Esophagus squamous epithelium (tissue), 5 donors: ENCODE results near the gene HHEX. TPM values are rescaled to one million over a fixed set of nuclear protein-coding genes. Genes with fewer than 3 reads are reported as not detected.

ENCODE experiments used
- DNase-seq: peaks from one replicate; lab custom pipeline; 2025; lab: John Stamatoyannopoulos, UW
- H3K27ac ChIP-seq, 4 donors: fragments of 200-600 bp; sonication (generic); one replicate each; pipeline ENCODE4 v1.5.1; 2016 to 2019; ENCODE audit warnings: mild to moderate bottlenecking in 1 of 4
- H3K27me3 ChIP-seq, 4 donors: fragments of 200-600 bp; sonication (generic); 1 replicate in 3 of 4; 2 replicates in 1 of 4; pipeline versions ENCODE4 v1.5.1 to v1.6.0; 2017 to 2021; ENCODE audit warnings: antibody characterized with exemption in 1 of 4
- H3K36me3 ChIP-seq, 3 donors: fragments of 200-600 bp; sonication (generic); one replicate each; pipeline ENCODE4 v1.5.1; 2016 to 2019
- H3K4me1 ChIP-seq, 3 donors: fragments of 200-600 bp; sonication (generic); one replicate each; pipeline ENCODE4 v1.5.1; 2017 to 2019
- H3K4me3 ChIP-seq, 4 donors: fragments of 200-600 bp; sonication (generic); 1 replicate in 3 of 4; 2 replicates in 1 of 4; pipeline ENCODE4 v1.5.1; 2016 to 2019; ENCODE audit warnings: mild to moderate bottlenecking in 2 of 4, moderate library complexity in 1 of 4
- H3K9me3 ChIP-seq, 3 donors: fragments of 200-600 bp; sonication (generic); one replicate each; pipeline ENCODE4 v1.5.1; 2016 to 2019
- CTCF ChIP-seq, 6 experiments: fragments of 450-650 bp in 4 of 6; fragments of 200-600 bp in 2 of 6; sonication (generic) in 2 of 6; IDR thresholded peaks; one replicate each; pipeline ENCODE4 v1.5.1; 2016 to 2019; ENCODE audit warnings: antibody characterized with exemption in 6 of 6, mild to moderate bottlenecking in 4 of 6, moderate library complexity in 4 of 6
- POLR2A ChIP-seq, 4 donors: fragments of 450-650 bp; IDR thresholded peaks; one replicate each; pipeline ENCODE4 v1.6.1; 2017; ENCODE audit warnings: antibody characterized with exemption in 4 of 4, mild to moderate bottlenecking in 4 of 4, moderate library complexity in 3 of 4
- WGBS, 2 donors: methylation state at CpG; one replicate each; pipeline ENCODE4 v1.1.5; 2018; 5-methylcytosine and 5-hydroxymethylcytosine counted together
- intact Hi-C: fragments of 100-400 bp; cut with DNase I; formaldehyde crosslinking; loops from one replicate; pipeline ENCODE4 v1.15.0; 2022
- total RNA-seq, 4 donors: library from RNA; depleted of rRNA; stranded (reverse); fragments of >200 nt; gene quantifications; one replicate each; pipeline ENCODE4 v1.1.0, GENCODE V29; 2016
- donor health status: DM: yes; HTN: yes; CAD: no.

Gene HHEX
- total RNA-seq, 4 donors from 2014 or later = 1.6 to 4.2 (median 3.2) TPM; not detected in 1

DNA sequence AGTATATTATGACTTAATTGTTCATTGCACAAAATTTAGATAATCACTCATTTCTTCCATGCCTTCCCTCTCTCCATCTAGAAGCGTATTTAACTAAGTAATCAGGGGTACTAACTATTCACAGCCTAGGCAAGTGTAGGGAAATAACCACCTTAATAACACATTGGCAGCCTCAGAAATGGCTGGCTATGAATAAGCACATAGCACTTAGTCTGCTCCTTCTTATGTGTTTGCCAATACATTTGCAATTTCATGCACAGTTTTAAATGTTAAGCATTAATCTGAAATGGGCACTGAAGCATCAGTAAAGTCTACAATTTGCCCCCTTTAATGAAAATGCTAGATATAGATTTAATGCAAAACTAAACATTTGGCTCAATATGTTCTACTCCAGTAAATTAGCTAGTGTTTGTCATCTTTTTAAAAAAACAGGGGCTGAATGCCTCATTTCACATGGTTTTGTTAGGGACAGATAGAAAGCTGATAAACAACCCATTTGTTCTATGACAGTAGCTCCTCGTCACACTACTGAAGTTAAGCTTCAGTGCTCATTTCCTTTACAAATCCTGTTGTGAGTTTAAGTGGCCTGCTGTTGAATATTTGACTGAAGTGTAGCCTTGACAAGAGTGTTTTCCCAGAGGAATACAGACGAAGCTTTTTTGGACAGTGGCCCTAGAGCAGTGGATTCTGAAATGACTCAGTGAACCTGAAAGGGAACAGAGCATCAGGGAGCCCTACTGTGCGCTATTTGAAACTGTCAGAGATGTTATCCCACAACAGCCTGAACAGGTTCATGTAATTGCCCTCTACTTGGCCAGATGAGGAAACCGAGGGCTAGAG is 30.5 kb downstream of the HHEX start:
- Histone ChIP-seq H3K4me1 (no peaks in the 10 kb centered on the region), H3K4me3 (no peak overlapping the region), H3K9me3 (no peaks in the 10 kb centered on the region), H3K27ac (no peak overlapping the region), H3K36me3 (no peaks in the 10 kb centered on the region), H3K27me3 (peaks cover 0 to 11% (median 0%) of the 10 kb centered on the region in 4 donors)
- TF ChIP-seq CTCF (IDR thresholded peaks at IDR 0.05) (no peak), POLR2A (IDR thresholded peaks at IDR 0.05) (no peak)
- no peak for DNase-seq
- 61 to 62% methylated on average over 5 of the region's 5 CpGs for WGBS, 2 donors
- intact Hi-C loops = no loop called here

- H3K4me1 ChIP-seq = no peaks in the 10 kb centered on the region
- no peak overlapping the region for H3K27ac ChIP-seq
- intact Hi-C loops = no loop called here
- H3K9me3 ChIP-seq = no peaks in the 10 kb centered on the region
- TF ChIP-seq CTCF (IDR thresholded peaks at IDR 0.05) (no peak), POLR2A (IDR thresholded peaks at IDR 0.05) (no peak)
- no peak overlapping the region for H3K4me3 ChIP-seq
- DNase-seq = no peak
- H3K27me3 ChIP-seq = peaks cover 0 to 11% (median 0%) of the 10 kb centered on the region in 4 donors
- no peaks in the 10 kb centered on the region for H3K36me3 ChIP-seq
These were observed 31.0 kb downstream of the HHEX start for GRCh38 chr10:92720831-92721165.

- TF ChIP-seq CTCF (IDR thresholded peaks at IDR 0.05) = no peak
- TF ChIP-seq POLR2A (IDR thresholded peaks at IDR 0.05) = no peak
- Histone ChIP-seq H3K4me1 (no peaks in the 10 kb centered on the region), H3K27me3 (peaks cover 0 to 11% (median 0%) of the 10 kb centered on the region in 4 donors), H3K27ac (no peak overlapping the region), H3K4me3 (no peak overlapping the region), H3K36me3 (no peaks in the 10 kb centered on the region), H3K9me3 (no peaks in the 10 kb centered on the region)
- no peak for DNase-seq
- intact Hi-C loops = no loop called here
These were observed 32.6 kb downstream of the HHEX start for GRCh38 chr10:92722349-92722748.

DNA sequence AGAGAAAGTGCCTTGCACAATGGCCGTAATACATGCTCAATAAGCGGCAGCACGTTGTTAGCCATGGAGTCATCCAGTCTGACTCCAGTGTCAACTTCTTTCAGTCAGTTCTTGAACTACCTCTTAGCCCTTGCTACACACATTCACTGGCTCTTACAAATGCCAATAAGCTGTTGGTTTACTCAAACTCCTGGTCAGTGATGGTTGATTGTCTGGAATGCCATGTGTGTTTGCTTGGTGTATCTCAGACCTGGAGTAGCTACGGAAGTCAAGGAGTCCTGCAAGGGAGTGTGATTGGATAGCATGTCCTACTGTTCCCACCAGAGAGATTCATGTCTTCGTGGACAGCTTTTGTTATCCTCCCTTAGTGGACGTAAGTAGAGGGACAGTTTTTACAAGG is 37.4 kb downstream of the HHEX start:
- TF ChIP-seq CTCF (IDR thresholded peaks at IDR 0.05) (no peak), POLR2A (IDR thresholded peaks at IDR 0.05) (no peak)
- Histone ChIP-seq H3K9me3 (no peaks in the 10 kb centered on the region), H3K27ac (no peak overlapping the region), H3K36me3 (no peaks in the 10 kb centered on the region), H3K4me3 (no peak overlapping the region), H3K27me3 (peaks cover 0 to 11% (median 0%) of the 10 kb centered on the region in 4 donors), H3K4me1 (no peaks in the 10 kb centered on the region)
- 76 to 87% methylated on average over 6 of the region's 6 CpGs for WGBS, 2 donors
- no peak for DNase-seq
- intact Hi-C loops = no loop called here

- WGBS, 2 donors = 40 to 73% methylated on average over 2 to 3 of the region's 3 CpGs
- no peak for DNase-seq
- peaks cover 0 to 7% (median 0%) of the 10 kb centered on the region in 4 donors for H3K27me3 ChIP-seq
- H3K27ac ChIP-seq = no peak overlapping the region
- no peaks in the 10 kb centered on the region for H3K9me3 ChIP-seq
- intact Hi-C loops = no loop called here
- no peaks in the 10 kb centered on the region for H3K4me1 ChIP-seq
- no peak for TF ChIP-seq POLR2A (IDR thresholded peaks at IDR 0.05)
- TF ChIP-seq CTCF (IDR thresholded peaks at IDR 0.05) = no peak
- no peaks in the 10 kb centered on the region for H3K36me3 ChIP-seq
- H3K4me3 ChIP-seq = no peak overlapping the region
These were observed 37.8 kb downstream of the HHEX start for GRCh38 chr10:92727550-92727949.
